Heart right ventricle (tissue), 16 donors: ENCODE data around the gene ACBD4. TPM values are rescaled to one million over a fixed set of nuclear protein-coding genes. Genes with fewer than 3 reads are reported as not detected.

Source experiments
- ATAC-seq, 8 donors: fragments of 200-7000 bp; cut with Tn5 transposase; one replicate each; pipeline ENCODE4 v1.9.1; 2020; ENCODE audit warnings: mild to moderate bottlenecking in 8 of 8, moderate library complexity in 8 of 8, moderate number of reproducible peaks in 1 of 8
- DNase-seq, 2 donors: peaks; one replicate each; pipeline ENCODE4 v3.0.0-alpha.2; 2020
- H3K27ac ChIP-seq, 10 donors: fragments of 200-600 bp; sonication (generic) in 2 of 10; one replicate each; pipeline versions ENCODE4 v1.5.0 to v1.8.0; 2020 to 2022; ENCODE audit warnings: mild to moderate bottlenecking in 3 of 10
- H3K27me3 ChIP-seq, 7 donors: fragments of 200-600 bp; one replicate each; pipeline ENCODE4 v1.8.0; 2021 to 2022; ENCODE audit warnings: mild to moderate bottlenecking in 2 of 7
- H3K36me3 ChIP-seq, 9 donors: fragments of 200-600 bp; sonication (generic) in 1 of 9; one replicate each; pipeline versions ENCODE4 v1.5.0 to v1.8.0; 2020 to 2022; ENCODE audit warnings: mild to moderate bottlenecking in 2 of 9
- H3K4me1 ChIP-seq, 9 donors: fragments of 200-600 bp; sonication (generic) in 1 of 9; one replicate each; pipeline versions ENCODE4 v1.5.0 to v1.8.0; 2020 to 2022; ENCODE audit warnings: mild to moderate bottlenecking in 4 of 9
- H3K4me3 ChIP-seq, 10 donors: fragments of 200-600 bp; sonication (generic) in 2 of 10; one replicate each; pipeline versions ENCODE4 v1.5.0 to v1.8.0; 2020 to 2022; ENCODE audit warnings: mild to moderate bottlenecking in 7 of 10, moderate library complexity in 2 of 10
- H3K9me3 ChIP-seq, 11 donors: fragments of 200-600 bp in 10 of 11; sonication (generic) in 2 of 11; one replicate each; pipeline versions ENCODE4 v1.5.0 to v1.8.0; 2013 to 2022; ENCODE audit warnings: mild to moderate bottlenecking in 2 of 11, control low read depth in 1 of 11, moderate library complexity in 1 of 11
- CTCF ChIP-seq, 9 donors: fragments of 200-600 bp; sonication (generic) in 2 of 9; IDR thresholded peaks; one replicate each; pipeline versions ENCODE4 v1.5.0 to v1.8.0; 2021 to 2022; ENCODE audit warnings: antibody characterized with exemption in 9 of 9, mild to moderate bottlenecking in 5 of 9, moderate library complexity in 1 of 9
- WGBS, 2 donors: extraction: QIAGEN DNeasy Blood & Tissue Kit; methylation state at CpG; one replicate each; pipeline ENCODE4 v1.1.7; 2013; ENCODE audit warnings: inconsistent platforms in 1 of 2; 5-methylcytosine and 5-hydroxymethylcytosine counted together
- intact Hi-C, 10 donors: fragments of 100-400 bp; cut with DNase I; formaldehyde crosslinking; loops; one replicate each; pipeline versions ENCODE4 v1.11.1 to v1.14.2; 2022
- polyA plus RNA-seq, 2 donors: library from polyadenylated mRNA; stranded (reverse); fragments of 200-250 nt; gene quantifications; one replicate each; pipeline ENCODE4 v1.2.3, GENCODE V29; 2013
- total RNA-seq, 10 donors: library from RNA; stranded (reverse); fragmentation: NEBNext Ultra II Directional in 3 of 10; extraction: Animal tissue kit (Norgen Biotek cat#: 25700) in 3 of 10; gene quantifications; one replicate each; pipeline versions ENCODE4 v1.2.1 to v1.2.4, GENCODE V29; 2021 to 2023
- donor health status: Arrhythmogenic right ventricular cardiomyopathy.
- donor health status: ischemic (EF 13 %, LVEDD 7.1; RV severe dilation, severe dysfunction).
- donor health status: healthy with polysubstance abuse.
- donor health status: DM: no; HTN: yes; CAD: no.
- donor health status: DM: no; HTN: no; CAD: no.
- donor health status: ischemic (EF 25% LVEDD 6.9; RV normal size, moderate dysfunction).
- donor health status: ischemic (EF 25% LVEDD 5.7; RV mildly dilated, moderate dysfunction).
- donor health status: healthy.
- donor health status: DM: yes; HTN: yes; CAD: no.
- donor health status: Ischemic cardiomyopathy.
- donor health status: ischemic (EF 35%, LVEDD 5.7; RV mildly dilated, moderate dysfunction).
- donor health status: nonischemic (EF 11% LVEDD 7.7; RV severe dilation, severe dysfunction).
- donor health status: DM: yes; HTN: yes; CAD: no.
- donor health status: PGD.
- donor health status: ischemic (EF 29% LVEDD 5.4; RV normal size, mild dysfunction).
- donor health status: nonischemic (EF 23%, LVEDD 6.1; RV moderate dilation, normal function).

ACBD4 gene
- total and polyA plus RNA-seq, 12 donors = 4.2 to 16.7 (median 7.3) TPM

- no peak for TF ChIP-seq CTCF (IDR thresholded peaks at IDR 0.05)
- Histone ChIP-seq H3K4me1 (peaks cover 39 to 73% (median 64%) of the 10 kb centered on the region in 9 donors), H3K4me3 (peak within 1 kb of the TSS; percentile 76 to 100 (median 96)), H3K27ac (peak within 1 kb of the TSS; percentile 90 to 99 (median 98)), H3K27me3 (no peaks in the 10 kb centered on the region), H3K9me3 (no peaks in the 10 kb centered on the region), H3K36me3 (no peaks in the 10 kb centered on the region)
- WGBS, 2 donors = 0 to 1% methylated on average over 24 to 35 of the region's 36 CpGs
- DNase-seq = no peak
- no peak for ATAC-seq
- intact Hi-C loops = loop anchor here in 5 of 10 donors (1.0 to 10.0 kb wide), 9 partner anchors 35 to 357 kb away; partner anchors contain the start of gene NMT1 (in 1 of the 5)
These were observed 3.2 kb upstream of the ACBD4 start, which contains the start of gene PLCD3 for GRCh38 chr17:45132320-45132571. Gene PLCD3 (minus strand): TSS chr17:45132515. CDS start chr17:45132410, 105 bp downstream.

DNA sequence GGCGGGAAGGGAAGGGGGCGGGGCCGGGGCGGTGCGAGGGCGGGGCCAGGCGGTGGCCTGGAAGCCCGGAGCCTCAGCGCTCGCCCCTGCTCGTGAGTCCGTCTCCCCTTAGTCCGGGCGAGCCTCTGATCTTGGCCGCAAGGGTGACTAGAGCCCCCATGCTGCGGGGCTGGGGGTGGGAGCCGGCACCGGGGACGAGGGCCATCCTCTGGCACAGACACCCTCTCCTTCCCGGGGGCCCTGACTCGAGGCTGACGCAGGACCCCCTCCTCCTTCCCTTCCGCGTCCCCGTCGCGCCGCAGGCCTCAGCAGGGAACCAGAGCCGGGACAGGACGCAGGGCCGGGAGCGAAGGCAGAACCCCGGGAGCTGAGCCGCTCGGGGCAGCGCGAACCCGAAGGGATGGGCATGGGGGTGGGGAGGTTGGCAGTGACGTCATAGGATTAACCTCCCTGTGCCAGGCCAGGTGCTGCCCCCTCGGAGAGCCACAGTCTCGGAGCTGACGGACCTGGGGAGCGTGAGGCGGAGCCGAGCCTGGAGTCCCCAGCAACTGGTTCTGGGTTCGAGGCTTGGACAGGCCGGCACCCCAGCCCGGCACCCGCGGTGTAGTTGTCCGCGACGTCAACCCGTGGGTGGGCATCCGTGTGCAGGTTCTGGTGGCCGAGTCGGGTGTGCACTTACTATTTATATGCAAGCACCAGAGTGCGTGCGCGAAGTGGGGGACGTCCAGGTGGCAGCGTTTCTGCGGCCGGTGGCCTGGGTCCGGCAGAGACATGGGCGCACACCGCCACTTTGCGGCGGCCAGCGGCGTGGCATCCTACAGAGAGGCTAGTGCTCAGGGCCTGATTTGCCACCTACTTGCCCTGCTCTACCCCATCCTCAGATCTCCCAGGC, 2.7 kb upstream of the ACBD4 start:
- no peaks in the 10 kb centered on the region for H3K27me3 ChIP-seq
- peak overlapping the region; percentile 75 to 100 (median 93) for H3K4me3 ChIP-seq
- peaks cover 0 to 4% (median 0%) of the 10 kb centered on the region in 9 donors for H3K36me3 ChIP-seq
- peak; percentile 71 to 86 (median 78) for TF ChIP-seq CTCF (IDR thresholded peaks at IDR 0.05)
- DNase-seq (peak; percentile 81 to 86), ATAC-seq (peak; percentile 64 to 80 (median 78))
- WGBS, 2 donors = 1% methylated on average over 57 to 65 of the region's 71 CpGs
- H3K4me1 ChIP-seq = peaks cover 33 to 67% (median 60%) of the 10 kb centered on the region in 9 donors
- H3K27ac ChIP-seq = peak overlapping the region; percentile 90 to 99 (median 98)
- intact Hi-C loops = loop anchor here in 5 of 10 donors (1.0 to 10.0 kb wide), 10 partner anchors 36 to 358 kb away; partner anchors contain the start of gene NMT1 (in 1 of the 5)
- H3K9me3 ChIP-seq = no peaks in the 10 kb centered on the region

GRCh38 chr17:45135978-45136791, 698 bp downstream of the ACBD4 start:
- Histone ChIP-seq H3K9me3 (no peaks in the 10 kb centered on the region), H3K27ac (peak overlapping the region in 9 of 10 donors; percentile 65 to 86 (median 79)), H3K4me3 (peak overlapping the region; percentile 61 to 78 (median 70)), H3K4me1 (peaks cover 13 to 33% (median 27%) of the 10 kb centered on the region in 9 donors), H3K36me3 (peaks cover 0 to 28% (median 0%) of the 10 kb centered on the region in 9 donors), H3K27me3 (no peaks in the 10 kb centered on the region)
- 57 to 66% methylated on average over 21 of the region's 21 CpGs for WGBS, 2 donors
- intact Hi-C loops = loop anchor here in 9 of 10 donors (1.0 to 10.0 kb wide), 6 partner anchors 61 to 249 kb away; no protein-coding TSS in a partner anchor
- DNase-seq (no peak), ATAC-seq (no peak)
- no peak for TF ChIP-seq CTCF (IDR thresholded peaks at IDR 0.05)
